B cell (primary cell): ENCODE results near the gene NACAD. TPM values are rescaled to one million over a fixed set of nuclear protein-coding genes. Genes with fewer than 3 reads are reported as not detected.

ENCODE experiments used
- ATAC-seq: fragments of 200-7000 bp; cut with Tn5 transposase; one replicate; pipeline ENCODE4 v1.10.0; 2021; ENCODE audit warnings: low read depth, mild to moderate bottlenecking, moderate number of reproducible peaks, moderate library complexity
- CTCF ChIA-PET: fragments of 350-600 bp; sonication (Branson Sonifier 250); formaldehyde crosslinking; loops from one replicate; lab custom pipeline; 2021; ENCODE audit warnings: antibody characterized with exemption, inconsistent platforms; lab: Charles Lee
- POLR2A ChIA-PET: fragments of 350-600 bp; sonication (Branson Sonifier 250); formaldehyde crosslinking; loops from one replicate; lab custom pipeline; 2021; ENCODE audit warnings: antibody characterized with exemption; lab: Charles Lee
- DNase-seq: peaks from one replicate; pipeline ENCODE4 v3.0.0; 2013
- H2AFZ ChIP-seq: 2 replicates; pipeline ENCODE4 v1.6.1; 2012; ENCODE audit warnings: mild to moderate bottlenecking, low read depth, low read length; ENCODE audit not compliant: insufficient read depth, poor library complexity, severe bottlenecking
- H3K27ac ChIP-seq, 2 donors: 1 replicate in 1 of 2; 2 replicates in 1 of 2; pipeline ENCODE4 v1.5.1; 2012 to 2013; ENCODE audit warnings: low read length in 2 of 2, mild to moderate bottlenecking in 2 of 2, moderate library complexity in 1 of 2
- H3K27me3 ChIP-seq, 4 experiments: fragments of 200-600 bp in 1 of 4; sonication (generic) in 1 of 4; replicated peaks in 1 of 4; 1 replicate in 2 of 4; 2 replicates in 2 of 4; pipeline versions ENCODE4 v1.6.1 to v1.7.0; 2013 to 2016; ENCODE audit warnings: low read length in 3 of 4, mild to moderate bottlenecking in 2 of 4, mixed read lengths in 1 of 4, moderate library complexity in 1 of 4; ENCODE audit not compliant: insufficient read depth in 4 of 4, control insufficient read depth in 3 of 4; ENCODE audit errors: control extremely low read depth in 1 of 4
- H3K36me3 ChIP-seq, 2 experiments: replicated peaks in 1 of 2; 1 replicate in 1 of 2; 2 replicates in 1 of 2; pipeline versions ENCODE4 v1.6.1 to v1.7.1; 2013; ENCODE audit warnings: low read length in 1 of 2; ENCODE audit not compliant: insufficient read depth in 2 of 2, control insufficient read depth in 1 of 2; ENCODE audit errors: control extremely low read depth in 1 of 2, extremely low read depth in 1 of 2
- H3K4me1 ChIP-seq, 2 donors: fragments of 200-600 bp in 1 of 2; sonication (generic) in 1 of 2; 1 replicate in 1 of 2; 2 replicates in 1 of 2; pipeline versions ENCODE4 v1.5.1 to v1.6.1; 2013 to 2017; ENCODE audit warnings: low read length in 2 of 2; ENCODE audit not compliant: control insufficient read depth in 2 of 2, insufficient read depth in 2 of 2
- H3K4me2 ChIP-seq: replicated peaks from 2 replicates; pipeline ENCODE3; 2012; ENCODE audit warnings: mild to moderate bottlenecking, low read depth, low read length; ENCODE audit not compliant: poor library complexity, severe bottlenecking
- H3K4me3 ChIP-seq, 5 experiments: fragments of 200-600 bp in 1 of 5; sonication (generic) in 1 of 5; 1 replicate in 3 of 5; 2 replicates in 2 of 5; pipeline versions ENCODE4 v1.5.1 to v1.7.0; 2011 to 2016; ENCODE audit warnings: low read length in 4 of 5, mild to moderate bottlenecking in 4 of 5, low read depth in 2 of 5, control low read depth in 1 of 5, moderate library complexity in 1 of 5; ENCODE audit not compliant: insufficient read depth in 1 of 5; ENCODE audit errors: control extremely low read depth in 1 of 5, extremely low read depth in 1 of 5
- H3K79me2 ChIP-seq: fragments of 200-600 bp; sonication (generic); one replicate; pipeline ENCODE4 v1.6.0; 2016; ENCODE audit warnings: low read length; ENCODE audit not compliant: control insufficient read depth, insufficient read depth
- H3K9ac ChIP-seq: fragments of 200-600 bp; sonication (generic); 2 replicates; pipeline ENCODE4 v1.6.1; 2017; ENCODE audit warnings: mild to moderate bottlenecking, low read length, moderate library complexity
- H3K9me3 ChIP-seq, 3 donors: one replicate each; pipeline versions ENCODE4 v1.6.1 to v1.7.1; 2013; ENCODE audit warnings: low read length in 2 of 3; ENCODE audit not compliant: control insufficient read depth in 2 of 3, insufficient read depth in 1 of 3; ENCODE audit errors: control extremely low read depth in 1 of 3
- H4K20me1 ChIP-seq: 2 replicates; pipeline ENCODE4 v1.6.0; 2012; ENCODE audit warnings: mild to moderate bottlenecking, low read length; ENCODE audit not compliant: insufficient read depth, control insufficient read depth, poor library complexity, severe bottlenecking
- H3K27ac Mint-ChIP-seq: one replicate; pipeline ENCODE4 v1.8.0; 2021; ENCODE audit warnings: mixed read lengths
- H3K27me3 Mint-ChIP-seq: one replicate; pipeline ENCODE4 v1.8.0; 2021; ENCODE audit warnings: mixed read lengths
- H3K4me1 Mint-ChIP-seq: one replicate; pipeline ENCODE4 v1.8.0; 2021; ENCODE audit warnings: mixed read lengths
- H3K4me3 Mint-ChIP-seq: one replicate; pipeline ENCODE4 v1.8.0; 2021; ENCODE audit warnings: mixed read lengths
- H3K9me3 Mint-ChIP-seq: one replicate; pipeline ENCODE4 v1.8.0; 2022; ENCODE audit warnings: mixed read lengths; ENCODE audit not compliant: insufficient read depth
- CTCF ChIP-seq: fragments of 200-600 bp; IDR thresholded peaks from one replicate; pipeline ENCODE4 v1.8.0; 2022; ENCODE audit warnings: antibody characterized with exemption, mild to moderate bottlenecking
- EZH2 ChIP-seq: IDR thresholded peaks from 2 replicates; pipeline ENCODE4 v1.6.1; 2012; ENCODE audit warnings: borderline replicate concordance, low read depth, mild to moderate bottlenecking, moderate library complexity, low read length; ENCODE audit not compliant: insufficient read depth, poor library complexity, severe bottlenecking
- WGBS: methylation state at CpG from one replicate; pipeline ENCODE4 v1.1.5; 2013; ENCODE audit warnings: missing lambda C conversion rate; ENCODE audit not compliant: insufficient coverage; 5-methylcytosine and 5-hydroxymethylcytosine counted together
- intact Hi-C: fragments of 100-400 bp; cut with micrococcal nuclease; formaldehyde crosslinking; loops from one replicate; pipeline ENCODE4 v1.10.0; 2022
- polyA plus RNA-seq: library from polyadenylated mRNA; depleted of rRNA; stranded (reverse); fragments of >200 nt; gene quantifications from 2 replicates; pipeline ENCODE4 v1.2.3, GENCODE V29; 2012
- total RNA-seq, 2 donors: library from RNA; stranded (reverse); fragments of 120-200 nt in 1 of 2; gene quantifications; 1 replicate in 1 of 2; 2 replicates in 1 of 2; pipeline versions ENCODE4 v1.2.3 to v1.2.4, GENCODE V29; 2013 to 2022

Gene NACAD
- total and polyA plus RNA-seq, 2 donors (not counting 1 experiment from before 2014, with no cell fraction given), result 0.04 to 0.49 TPM

- Histone ChIP-seq H2AFZ (peak overlapping the region; percentile 77), H3K79me2 (no peaks in the 10 kb centered on the region), H3K4me2 (peak overlapping the region; percentile 94), H3K27ac (no peak overlapping the region), H3K36me3 (no peaks in the 10 kb centered on the region), H3K4me1 (peaks cover 14% of the 10 kb centered on the region in 2 donors), H3K27me3 (peaks cover 0 to 26% (median 7%) of the 10 kb centered on the region in 4 experiments), H3K9me3 (peaks cover 0 to 4% (median 0%) of the 10 kb centered on the region in 3 donors), H3K9ac (no peak overlapping the region), H4K20me1 (no peaks in the 10 kb centered on the region), H3K4me3 (no peak overlapping the region)
- no peak overlapping the region for H3K27ac Mint-ChIP-seq
- H3K27me3 Mint-ChIP-seq, result peaks cover 9% of the 10 kb centered on the region
- TF ChIP-seq CTCF (no peak), EZH2 (no peak)
- ChIA-PET POLR2A (interaction anchor here (0.7 kb wide), 1 partner anchor 109 kb away, joined by 3 read pairs; no protein-coding TSS in a partner anchor), CTCF (no interaction called here)
- H3K4me1 Mint-ChIP-seq, result peaks cover 14% of the 10 kb centered on the region
- intact Hi-C loops, result no loop called here
- no peak for DNase-seq
- no peak for ATAC-seq
- WGBS, result 81% methylated on average over 19 of the region's 29 CpGs
- peaks cover 3% of the 10 kb centered on the region for H3K9me3 Mint-ChIP-seq
- H3K4me3 Mint-ChIP-seq, result peak overlapping the region; percentile 73
Measured at GRCh38 chr7:45088146-45088701, 545 bp downstream of the NACAD start.
